SH-SY5Y (cell line): ENCODE data around the gene BBS4.

Source experiments
- GATA2 ChIP-seq: IDR thresholded peaks from 2 replicates; pipeline ENCODE4 v1.6.1; 2011; ENCODE audit warnings: mild to moderate bottlenecking, low read depth, low read length
- GATA3 ChIP-seq: IDR thresholded peaks from 2 replicates; pipeline ENCODE4 v1.6.1; 2011; ENCODE audit warnings: low read depth, mild to moderate bottlenecking, low read length, moderate library complexity

DNA sequence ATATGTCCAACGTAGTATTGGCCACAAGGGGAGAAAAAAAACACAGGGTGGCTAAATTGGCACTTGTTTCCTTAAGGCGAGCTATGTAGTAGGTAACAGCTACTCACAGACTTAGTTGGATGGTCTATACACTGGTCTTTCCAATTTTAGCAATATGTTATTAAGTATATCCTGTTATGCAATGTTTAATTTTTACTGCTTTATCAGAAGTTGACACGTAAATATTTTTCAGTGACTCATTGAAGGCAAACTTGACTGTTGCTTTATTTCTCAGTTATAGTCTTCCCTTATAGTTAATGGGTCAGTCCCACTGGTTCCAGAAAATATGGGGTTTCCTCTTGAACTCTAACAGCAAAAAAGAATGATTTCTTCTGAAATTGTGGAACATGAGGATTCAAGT, 51.1 kb downstream of the BBS4 start:
- no peak for TF ChIP-seq GATA2
- TF ChIP-seq GATA3: no peak
